H9 (cell line): ENCODE data around the gene TREML1. TPM values are rescaled to one million over a fixed set of nuclear protein-coding genes. Genes with fewer than 3 reads are reported as not detected.

ENCODE experiments used
- DNase-seq: peaks from one replicate; pipeline ENCODE4 v3.0.0-alpha.2; 2017
- H2AFZ ChIP-seq: one replicate; pipeline ENCODE4 v1.6.1; 2013; ENCODE audit warnings: mild to moderate bottlenecking, low read length, control low read depth, moderate library complexity
- H2AK5ac ChIP-seq: 2 replicates; pipeline ENCODE4 v1.6.1; 2013; ENCODE audit warnings: low read length, control low read depth, mixed read lengths; ENCODE audit not compliant: insufficient read length
- H2BK120ac ChIP-seq: one replicate; pipeline ENCODE4 v1.6.1; 2013; ENCODE audit warnings: low read depth, mild to moderate bottlenecking, low read length, control low read depth, inconsistent platforms; ENCODE audit not compliant: poor library complexity, severe bottlenecking
- H2BK12ac ChIP-seq: 2 replicates; pipeline ENCODE4 v1.6.1; 2013; ENCODE audit warnings: low read length, control low read depth, mixed read lengths, low read depth; ENCODE audit not compliant: insufficient read length
- H2BK15ac ChIP-seq: 2 replicates; pipeline ENCODE4 v1.6.1; 2013; ENCODE audit warnings: low read depth, low read length, control low read depth
- H2BK20ac ChIP-seq: one replicate; pipeline ENCODE4 v1.6.1; 2013; ENCODE audit warnings: low read depth, mild to moderate bottlenecking, low read length, control low read depth, inconsistent platforms; ENCODE audit not compliant: poor library complexity, severe bottlenecking
- H2BK5ac ChIP-seq: 2 replicates; pipeline ENCODE4 v1.6.1; 2013; ENCODE audit warnings: low read length, control low read depth, mixed read lengths; ENCODE audit not compliant: insufficient read length
- H3K14ac ChIP-seq: 2 replicates; pipeline ENCODE4 v1.6.1; 2013; ENCODE audit warnings: low read length, control low read depth; ENCODE audit not compliant: insufficient read depth
- H3K18ac ChIP-seq: 2 replicates; pipeline ENCODE4 v1.6.1; 2013; ENCODE audit warnings: low read depth, mild to moderate bottlenecking, mixed read lengths, low read length, control low read depth; ENCODE audit not compliant: insufficient read length
- H3K23ac ChIP-seq: 2 replicates; pipeline ENCODE4 v1.6.1; 2013; ENCODE audit warnings: low read length, control low read depth, mixed read lengths, low read depth; ENCODE audit not compliant: insufficient read length
- H3K23me2 ChIP-seq: 2 replicates; pipeline ENCODE4 v1.6.1; 2013; ENCODE audit warnings: low read depth, mild to moderate bottlenecking, mixed read lengths, low read length, control low read depth; ENCODE audit not compliant: insufficient read length, poor library complexity, severe bottlenecking
- H3K27ac ChIP-seq: 2 replicates; pipeline ENCODE4 v1.5.1; 2013; ENCODE audit warnings: low read length, control low read depth, mixed read lengths, low read depth; ENCODE audit not compliant: insufficient read length
- H3K27me3 ChIP-seq: 2 replicates; pipeline ENCODE4 v1.6.1; 2013; ENCODE audit warnings: low read length, control low read depth, inconsistent platforms; ENCODE audit not compliant: insufficient read depth
- H3K4ac ChIP-seq: 2 replicates; pipeline ENCODE4 v1.6.1; 2013; ENCODE audit warnings: low read depth, mild to moderate bottlenecking, control low read depth, inconsistent platforms, low read length, moderate library complexity
- H3K4me1 ChIP-seq: 2 replicates; pipeline ENCODE4 v1.6.1; 2013; ENCODE audit warnings: low read length, control low read depth, inconsistent platforms; ENCODE audit not compliant: insufficient read depth
- H3K4me2 ChIP-seq: 2 replicates; pipeline ENCODE4 v1.6.1; 2013; ENCODE audit warnings: low read length, control low read depth, mixed read lengths; ENCODE audit not compliant: insufficient read length, insufficient read depth
- H3K56ac ChIP-seq: 2 replicates; pipeline ENCODE4 v1.6.1; 2013; ENCODE audit warnings: low read depth, mild to moderate bottlenecking, mixed read lengths, low read length, control low read depth; ENCODE audit not compliant: insufficient read length
- H3K79me1 ChIP-seq: 2 replicates; pipeline ENCODE4 v1.6.1; 2013; ENCODE audit warnings: low read depth, mild to moderate bottlenecking, moderate library complexity, low read length, control low read depth, inconsistent platforms; ENCODE audit not compliant: insufficient read depth, poor library complexity, severe bottlenecking
- H3K79me2 ChIP-seq: 2 replicates; pipeline ENCODE4 v1.6.1; 2013; ENCODE audit warnings: low read length, control low read depth, inconsistent platforms; ENCODE audit not compliant: insufficient read depth
- H3K9ac ChIP-seq: 2 replicates; pipeline ENCODE4 v1.6.1; 2013; ENCODE audit warnings: low read length, control low read depth, mixed read lengths; ENCODE audit not compliant: insufficient read length; ENCODE audit errors: extremely low read depth
- H3K9me3 ChIP-seq: one replicate; pipeline ENCODE4 v1.6.1; 2013; ENCODE audit warnings: low read depth, low read length, inconsistent platforms; ENCODE audit not compliant: control insufficient read depth
- H3T11ph ChIP-seq: one replicate; pipeline ENCODE4 v1.6.1; 2013; ENCODE audit warnings: mild to moderate bottlenecking, low read length, control low read depth, inconsistent platforms
- H4K20me1 ChIP-seq: one replicate; pipeline ENCODE4 v1.6.1; 2013; ENCODE audit not compliant: control insufficient read depth, insufficient read length, insufficient read depth
- H4K5ac ChIP-seq: 2 replicates; pipeline ENCODE4 v1.6.1; 2013; ENCODE audit warnings: low read depth, mild to moderate bottlenecking, mixed read lengths, low read length, control low read depth; ENCODE audit not compliant: insufficient read length
- H4K8ac ChIP-seq: replicated peaks from 2 replicates; pipeline ENCODE4 v1.6.1; 2013; ENCODE audit warnings: low read length, control low read depth, mixed read lengths, low read depth; ENCODE audit not compliant: insufficient read length
- H4K91ac ChIP-seq: 2 replicates; pipeline ENCODE4 v1.6.1; 2013; ENCODE audit warnings: low read depth, mild to moderate bottlenecking, moderate library complexity, mixed read lengths, low read length, control low read depth; ENCODE audit not compliant: insufficient read length
- H3K27ac Mint-ChIP-seq, 3 experiments: 2 replicates in 2 of 3; 3 replicates in 1 of 3; pipeline ENCODE4 v1.8.0; 2020 to 2021; ENCODE audit warnings: mixed read lengths in 3 of 3, mild to moderate bottlenecking in 1 of 3, moderate library complexity in 1 of 3
- H3K27me3 Mint-ChIP-seq: 2 replicates; pipeline ENCODE4 v1.8.0; 2021; ENCODE audit warnings: low read depth, mild to moderate bottlenecking, moderate library complexity, mixed read lengths
- H3K36me3 Mint-ChIP-seq, 3 experiments: 2 replicates in 2 of 3; 3 replicates in 1 of 3; pipeline ENCODE4 v1.8.0; 2020 to 2021; ENCODE audit warnings: low read depth in 3 of 3, mixed read lengths in 3 of 3; ENCODE audit not compliant: insufficient read depth in 1 of 3
- H3K4me1 Mint-ChIP-seq, 2 experiments: 2 replicates each; pipeline ENCODE4 v1.8.0; 2020; ENCODE audit warnings: mixed read lengths in 2 of 2
- H3K4me3 Mint-ChIP-seq, 2 experiments: 2 replicates in 1 of 2; 3 replicates in 1 of 2; pipeline ENCODE4 v1.8.0; 2020 to 2021; ENCODE audit warnings: mild to moderate bottlenecking in 2 of 2, mixed read lengths in 2 of 2, moderate library complexity in 1 of 2
- H3K9me3 Mint-ChIP-seq, 2 experiments: 2 replicates in 1 of 2; 3 replicates in 1 of 2; pipeline ENCODE4 v1.8.0; 2020; ENCODE audit warnings: mild to moderate bottlenecking in 2 of 2, mixed read lengths in 2 of 2, moderate library complexity in 1 of 2
- WGBS: extraction: QIAGEN DNeasy Blood & Tissue Kit; methylation state at CpG from one replicate; pipeline ENCODE4 v1.1.7; 2013; ENCODE audit warnings: missing lambda C conversion rate, low lambda C conversion rate, mixed read lengths; ENCODE audit not compliant: insufficient read length; ENCODE audit errors: extremely low coverage; 5-methylcytosine and 5-hydroxymethylcytosine counted together
- total RNA-seq: library from RNA; stranded (reverse); gene quantifications from 2 replicates; pipeline ENCODE4 v1.2.1, GENCODE V29; 2021
- TF ChIP-seq, protein P1 (sequence below): fragments of 200-600 bp; sonication (generic); conservative IDR thresholded peaks from 3 replicates; pipeline ENCODE4 v1.8.0; 2021; ENCODE audit warnings: antibody characterized with exemption, mild to moderate bottlenecking

The TREML1 gene
- total RNA-seq, 1 experiment from 2014 or later: not detected

- H3K9me3 Mint-ChIP-seq: no peaks in the 10 kb centered on the region; a peak in 1 of 5 replicates
- Histone ChIP-seq H3K9me3 (no peaks in the 10 kb centered on the region), H2BK12ac (no peak overlapping the region), H3K14ac (no peak overlapping the region; the same call in 1 of the 2 replicates), H2BK15ac (no peak overlapping the region), H4K91ac (no peak overlapping the region), H3K23me2 (no peaks in the 10 kb centered on the region), H3K56ac (no peak overlapping the region), H3K23ac (no peak overlapping the region), H3K4me1 (no peaks in the 10 kb centered on the region), H2BK120ac (no peak overlapping the region), H3K4ac (no peak overlapping the region), H3K18ac (no peak overlapping the region), H3K27ac (no peak overlapping the region), H4K20me1 (no peaks in the 10 kb centered on the region), H2BK5ac (no peak overlapping the region), H2AK5ac (no peak overlapping the region), H3K9ac (no peak overlapping the region), H3T11ph (no peak overlapping the region), H3K4me2 (no peak overlapping the region), H3K79me2 (no peaks in the 10 kb centered on the region), H3K79me1 (no peaks in the 10 kb centered on the region), H4K8ac (no peak overlapping the region), H2BK20ac (no peak overlapping the region), H2AFZ (no peak overlapping the region), H4K5ac (no peak overlapping the region), H3K27me3 (no peaks in the 10 kb centered on the region; the same call in 1 of the 2 replicates)
- no peaks in the 10 kb centered on the region for H3K36me3 Mint-ChIP-seq
- H3K27ac Mint-ChIP-seq: no peak overlapping the region
- no peak for DNase-seq
- no peak overlapping the region for H3K4me3 Mint-ChIP-seq
- TF ChIP-seq, protein P1, sequence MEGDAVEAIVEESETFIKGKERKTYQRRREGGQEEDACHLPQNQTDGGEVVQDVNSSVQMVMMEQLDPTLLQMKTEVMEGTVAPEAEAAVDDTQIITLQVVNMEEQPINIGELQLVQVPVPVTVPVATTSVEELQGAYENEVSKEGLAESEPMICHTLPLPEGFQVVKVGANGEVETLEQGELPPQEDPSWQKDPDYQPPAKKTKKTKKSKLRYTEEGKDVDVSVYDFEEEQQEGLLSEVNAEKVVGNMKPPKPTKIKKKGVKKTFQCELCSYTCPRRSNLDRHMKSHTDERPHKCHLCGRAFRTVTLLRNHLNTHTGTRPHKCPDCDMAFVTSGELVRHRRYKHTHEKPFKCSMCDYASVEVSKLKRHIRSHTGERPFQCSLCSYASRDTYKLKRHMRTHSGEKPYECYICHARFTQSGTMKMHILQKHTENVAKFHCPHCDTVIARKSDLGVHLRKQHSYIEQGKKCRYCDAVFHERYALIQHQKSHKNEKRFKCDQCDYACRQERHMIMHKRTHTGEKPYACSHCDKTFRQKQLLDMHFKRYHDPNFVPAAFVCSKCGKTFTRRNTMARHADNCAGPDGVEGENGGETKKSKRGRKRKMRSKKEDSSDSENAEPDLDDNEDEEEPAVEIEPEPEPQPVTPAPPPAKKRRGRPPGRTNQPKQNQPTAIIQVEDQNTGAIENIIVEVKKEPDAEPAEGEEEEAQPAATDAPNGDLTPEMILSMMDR: no peak
- no peaks in the 10 kb centered on the region; the same call in none of the 2 replicates for H3K27me3 Mint-ChIP-seq
- H3K4me1 Mint-ChIP-seq: peaks cover 2 to 7% of the 10 kb centered on the region in 2 experiments; a peak in 2 of 4 replicates
- WGBS: no CpG with 5 or more reads among the region's 1 CpG
Observed at GRCh38 chr6:41163419-41163717, 9.2 kb upstream of the TREML1 start.
